ENCODE data around the gene FHIT. TPM values are rescaled to one million over a fixed set of nuclear protein-coding genes. Genes with fewer than 3 reads are reported as not detected.

Gene FHIT
- total RNA-seq, 1 experiment from 2014 or later, result 7.8 TPM

- DNase-seq (ENCODE audit: low spot score), result no peak
- in situ Hi-C loops (cut with HindIII; ENCODE audit: low sequenced_read_pairs), result no loop called here
Observed at GRCh38 chr3:60835796-60836195, 415.5 kb downstream of the FHIT start.

GRCh38 chr3:60829058-60829457 lies 422.2 kb downstream of the FHIT start:
- DNase-seq (ENCODE audit: low spot score), result no peak
- in situ Hi-C loops (cut with HindIII; ENCODE audit: low sequenced_read_pairs), result no loop called here

GRCh38 chr3:60827666-60828065 lies 423.6 kb downstream of the FHIT start:
- in situ Hi-C loops (cut with HindIII; ENCODE audit: low sequenced_read_pairs), result no loop called here
- no peak for DNase-seq (ENCODE audit: low spot score)

GRCh38 chr3:60826511-60826910 lies 424.7 kb downstream of the FHIT start:
- peak; percentile 59 for DNase-seq (ENCODE audit: low spot score)
- in situ Hi-C loops (cut with HindIII; ENCODE audit: low sequenced_read_pairs), result no loop called here

GRCh38 chr3:60812502-60812901 lies 438.8 kb downstream of the FHIT start:
- in situ Hi-C loops (cut with HindIII; ENCODE audit: low sequenced_read_pairs), result no loop called here
- no peak for DNase-seq (ENCODE audit: low spot score)

GRCh38 chr3:60810881-60811280 lies 440.4 kb downstream of the FHIT start:
- in situ Hi-C loops (cut with HindIII; ENCODE audit: low sequenced_read_pairs), result no loop called here
- no peak for DNase-seq (ENCODE audit: low spot score)

- DNase-seq (ENCODE audit: low spot score), result no peak
- in situ Hi-C loops (cut with HindIII; ENCODE audit: low sequenced_read_pairs), result no loop called here
Observed at GRCh38 chr3:60809857-60810610, 441.2 kb downstream of the FHIT start.

- in situ Hi-C loops (cut with HindIII; ENCODE audit: low sequenced_read_pairs), result no loop called here
- DNase-seq (ENCODE audit: low spot score), result peak; percentile 35
Observed at GRCh38 chr3:60803216-60804173, 447.8 kb downstream of the FHIT start.

- in situ Hi-C loops (cut with HindIII; ENCODE audit: low sequenced_read_pairs), result no loop called here
- no peak for DNase-seq (ENCODE audit: low spot score)
Observed at GRCh38 chr3:60801307-60801706, 449.9 kb downstream of the FHIT start.

GRCh38 chr3:60798456-60798855 lies 452.8 kb downstream of the FHIT start:
- no peak for DNase-seq (ENCODE audit: low spot score)
- in situ Hi-C loops (cut with HindIII; ENCODE audit: low sequenced_read_pairs), result no loop called here

- in situ Hi-C loops (cut with HindIII; ENCODE audit: low sequenced_read_pairs), result no loop called here
- no peak for DNase-seq (ENCODE audit: low spot score)
Observed at GRCh38 chr3:60792249-60792852, 458.9 kb downstream of the FHIT start.

GRCh38 chr3:60788185-60788584 lies 463.1 kb downstream of the FHIT start:
- in situ Hi-C loops (cut with HindIII; ENCODE audit: low sequenced_read_pairs), result no loop called here
- DNase-seq (ENCODE audit: low spot score), result no peak

- no peak for DNase-seq (ENCODE audit: low spot score)
- in situ Hi-C loops (cut with HindIII; ENCODE audit: low sequenced_read_pairs), result no loop called here
Observed at GRCh38 chr3:60781935-60782334, 469.3 kb downstream of the FHIT start.

GRCh38 chr3:60779637-60780036 lies 471.6 kb downstream of the FHIT start:
- in situ Hi-C loops (cut with HindIII; ENCODE audit: low sequenced_read_pairs), result no loop called here
- no peak for DNase-seq (ENCODE audit: low spot score)

- in situ Hi-C loops (cut with HindIII; ENCODE audit: low sequenced_read_pairs), result no loop called here
- DNase-seq (ENCODE audit: low spot score), result no peak
Observed at GRCh38 chr3:60775985-60776384, 475.3 kb downstream of the FHIT start.

GRCh38 chr3:60774617-60775016 lies 476.6 kb downstream of the FHIT start:
- in situ Hi-C loops (cut with HindIII; ENCODE audit: low sequenced_read_pairs), result no loop called here

GRCh38 chr3:60772584-60772983 lies 478.7 kb downstream of the FHIT start:
- DNase-seq (ENCODE audit: low spot score), result no peak
- in situ Hi-C loops (cut with HindIII; ENCODE audit: low sequenced_read_pairs), result no loop called here

More at GRCh38 chr3:60774617-60775016, 476.6 kb downstream of the FHIT start:
- no peak for DNase-seq (ENCODE audit: low spot score)

GRCh38 chr3:60771766-60772165 lies 479.5 kb downstream of the FHIT start:
- in situ Hi-C loops (cut with HindIII; ENCODE audit: low sequenced_read_pairs), result no loop called here

GRCh38 chr3:60770532-60770931 lies 480.7 kb downstream of the FHIT start:
- in situ Hi-C loops (cut with HindIII; ENCODE audit: low sequenced_read_pairs), result no loop called here
- no peak for DNase-seq (ENCODE audit: low spot score)

More at GRCh38 chr3:60771766-60772165, 479.5 kb downstream of the FHIT start:
- DNase-seq (ENCODE audit: low spot score), result no peak

GRCh38 chr3:60767536-60767935 lies 483.7 kb downstream of the FHIT start:
- in situ Hi-C loops (cut with HindIII; ENCODE audit: low sequenced_read_pairs), result no loop called here

More at GRCh38 chr3:60767536-60767935, 483.7 kb downstream of the FHIT start:
- no peak for DNase-seq (ENCODE audit: low spot score)
